Sigmoid colon (tissue), 4 donors: Measurements from ENCODE around the gene ATXN10.

ENCODE experiments used
- EP300 ChIP-seq, 4 donors: sonication (generic); formaldehyde crosslinking; IDR thresholded peaks; one replicate each; pipeline ENCODE4 v1.6.1; 2017; ENCODE audit warnings: antibody characterized with exemption in 4 of 4
- POLR2A ChIP-seq, 2 donors: fragments of 450-650 bp; IDR thresholded peaks; one replicate each; pipeline ENCODE4 v1.6.1; 2016; ENCODE audit warnings: antibody characterized with exemption in 2 of 2, mild to moderate bottlenecking in 2 of 2, moderate library complexity in 2 of 2
- TF ChIP-seq, protein P1 (sequence below), 4 experiments: fragments of 450-650 bp in 3 of 4; fragments of 200-600 bp in 1 of 4; IDR thresholded peaks; one replicate each; pipeline ENCODE4 v1.5.1; 2016 to 2019; ENCODE audit warnings: antibody characterized with exemption in 4 of 4, mild to moderate bottlenecking in 3 of 4, moderate library complexity in 2 of 4

DNA sequence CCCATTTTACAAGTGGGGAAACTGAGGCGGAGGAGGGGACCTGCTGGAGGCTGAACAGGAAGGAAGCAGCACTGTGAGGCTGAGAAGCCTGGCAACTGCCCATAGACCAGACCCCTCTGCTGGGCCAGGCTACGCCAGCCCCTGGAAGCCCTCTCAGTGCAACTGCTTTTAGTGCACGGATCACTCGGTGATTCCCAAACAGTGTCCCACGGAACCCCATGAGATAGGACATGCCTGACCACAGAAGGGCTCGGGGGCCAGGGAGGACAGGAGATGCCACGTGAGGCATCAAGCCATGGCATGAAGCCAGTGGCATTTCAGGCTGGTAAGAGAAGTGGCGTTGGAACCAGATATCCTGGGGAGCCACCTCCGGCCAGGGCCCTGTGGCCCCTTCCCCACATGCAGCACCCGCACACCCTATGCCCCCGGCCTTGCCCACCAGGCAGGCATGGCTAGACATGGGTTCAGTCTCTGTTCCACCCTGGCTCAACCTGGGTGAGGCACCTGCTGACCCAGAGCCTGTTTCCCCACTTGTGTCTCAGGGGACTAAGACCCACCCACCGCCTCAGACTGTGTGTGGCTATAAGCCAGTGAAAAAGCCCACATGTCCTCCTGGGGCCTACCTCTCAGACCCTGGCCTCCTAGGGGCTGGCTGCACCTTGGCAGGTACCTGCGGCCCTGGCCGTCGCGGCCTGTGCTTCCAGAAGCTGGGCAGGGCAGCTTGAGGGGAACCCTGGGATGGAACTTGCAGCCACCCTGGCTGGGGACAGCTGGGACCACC is 221.2 kb downstream of the ATXN10 start:
- TF ChIP-seq, protein P1, sequence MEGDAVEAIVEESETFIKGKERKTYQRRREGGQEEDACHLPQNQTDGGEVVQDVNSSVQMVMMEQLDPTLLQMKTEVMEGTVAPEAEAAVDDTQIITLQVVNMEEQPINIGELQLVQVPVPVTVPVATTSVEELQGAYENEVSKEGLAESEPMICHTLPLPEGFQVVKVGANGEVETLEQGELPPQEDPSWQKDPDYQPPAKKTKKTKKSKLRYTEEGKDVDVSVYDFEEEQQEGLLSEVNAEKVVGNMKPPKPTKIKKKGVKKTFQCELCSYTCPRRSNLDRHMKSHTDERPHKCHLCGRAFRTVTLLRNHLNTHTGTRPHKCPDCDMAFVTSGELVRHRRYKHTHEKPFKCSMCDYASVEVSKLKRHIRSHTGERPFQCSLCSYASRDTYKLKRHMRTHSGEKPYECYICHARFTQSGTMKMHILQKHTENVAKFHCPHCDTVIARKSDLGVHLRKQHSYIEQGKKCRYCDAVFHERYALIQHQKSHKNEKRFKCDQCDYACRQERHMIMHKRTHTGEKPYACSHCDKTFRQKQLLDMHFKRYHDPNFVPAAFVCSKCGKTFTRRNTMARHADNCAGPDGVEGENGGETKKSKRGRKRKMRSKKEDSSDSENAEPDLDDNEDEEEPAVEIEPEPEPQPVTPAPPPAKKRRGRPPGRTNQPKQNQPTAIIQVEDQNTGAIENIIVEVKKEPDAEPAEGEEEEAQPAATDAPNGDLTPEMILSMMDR (IDR thresholded peaks at IDR 0.05): no peak
- no peak for TF ChIP-seq POLR2A (IDR thresholded peaks at IDR 0.05)
- TF ChIP-seq EP300 (IDR thresholded peaks at IDR 0.05): no peak
